ENCODE results near the gene CCL7.

Gene CCL7

GRCh38 chr17:34287875-34288274, 17.9 kb downstream of the CCL7 start:
- DNase-seq (ENCODE audit: low read depth in 2 of 2) = no peak

GRCh38 chr17:34290586-34290985, 20.6 kb downstream of the CCL7 start:
- DNase-seq (ENCODE audit: low read depth in 2 of 2) = no peak

DNA sequence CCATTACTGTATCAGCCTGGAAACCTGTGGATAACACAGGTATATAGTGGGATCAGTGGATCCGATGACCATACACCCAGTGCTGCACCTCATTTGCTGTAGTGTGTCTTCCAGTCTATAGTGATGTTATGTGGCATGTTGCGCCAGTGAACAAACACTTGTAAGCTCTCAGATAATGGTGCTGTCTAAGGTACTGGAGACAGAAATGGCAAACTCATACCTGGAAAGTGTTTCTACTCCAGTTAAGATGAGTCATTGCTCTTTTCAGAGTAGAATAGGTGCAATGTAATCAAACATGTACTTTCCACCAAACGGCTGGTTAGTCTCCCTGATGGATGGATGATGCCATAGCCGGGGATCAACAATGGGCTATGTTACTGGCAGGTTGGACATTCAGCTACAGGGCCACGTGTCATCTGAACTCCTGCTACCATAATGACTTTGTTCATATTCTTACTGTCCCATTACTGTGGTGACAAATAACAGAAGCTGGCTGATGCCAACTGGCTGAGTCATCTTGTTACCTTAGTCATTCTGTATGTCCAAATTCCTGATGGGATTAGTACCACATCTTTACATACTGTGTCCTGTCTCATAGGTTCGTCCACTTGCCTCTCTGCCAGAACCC, 21.8 kb downstream of the CCL7 start:
- no peak for DNase-seq (ENCODE audit: low read depth in 2 of 2)

DNA sequence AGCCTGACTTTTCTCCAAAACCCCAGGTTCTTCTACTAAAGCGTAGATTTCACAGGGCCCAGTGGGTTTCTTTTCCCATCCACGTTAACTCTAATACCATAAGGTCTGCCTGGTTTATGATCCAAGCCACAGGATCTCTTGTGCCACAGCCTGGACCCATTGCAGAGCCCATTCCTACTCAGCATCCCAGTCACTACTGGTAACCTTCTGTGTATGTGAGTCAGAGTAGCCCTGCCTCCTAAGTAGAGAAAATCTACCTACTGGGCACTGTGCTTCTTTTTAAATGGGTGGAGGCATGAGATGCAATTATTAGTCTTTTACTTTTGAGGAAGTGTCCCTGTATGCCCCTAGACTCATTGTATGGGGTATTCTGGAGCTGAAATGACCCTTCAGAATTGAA, 29.0 kb downstream of the CCL7 start:
- no peak for DNase-seq (ENCODE audit: low read depth in 2 of 2)

- DNase-seq (ENCODE audit: low read depth in 2 of 2) = no peak
Measured at GRCh38 chr17:34299956-34300577, 30.0 kb downstream of the CCL7 start.

- DNase-seq (ENCODE audit: low read depth in 2 of 2) = no peak
Measured at GRCh38 chr17:34300652-34301370, 30.8 kb downstream of the CCL7 start.

GRCh38 chr17:34301986-34302385, 32.0 kb downstream of the CCL7 start:
- no peak for DNase-seq (ENCODE audit: low read depth in 2 of 2)

- no peak for DNase-seq (ENCODE audit: low read depth in 2 of 2)
Measured at GRCh38 chr17:34302636-34303035, 32.6 kb downstream of the CCL7 start.

DNA sequence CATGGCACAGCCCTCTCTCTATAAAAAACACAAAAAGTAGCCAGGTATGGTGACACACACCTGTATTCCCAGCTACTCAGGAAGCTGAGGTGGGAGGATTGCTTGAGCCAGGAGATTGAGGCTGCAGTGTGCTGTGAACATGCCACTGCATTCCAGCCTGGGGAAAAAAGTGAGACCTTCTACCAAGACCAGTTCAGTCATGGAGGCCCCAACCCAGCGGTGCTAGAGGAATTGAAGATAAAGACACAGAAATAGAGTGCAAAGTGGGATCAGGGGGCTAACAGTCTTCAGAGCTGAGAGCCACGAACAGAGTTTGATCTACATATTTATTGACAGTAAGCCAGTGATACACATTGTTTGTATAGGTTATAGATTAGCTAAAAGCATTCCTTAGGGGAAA, 33.6 kb downstream of the CCL7 start:
- DNase-seq (ENCODE audit: low read depth in 2 of 2) = no peak

DNA sequence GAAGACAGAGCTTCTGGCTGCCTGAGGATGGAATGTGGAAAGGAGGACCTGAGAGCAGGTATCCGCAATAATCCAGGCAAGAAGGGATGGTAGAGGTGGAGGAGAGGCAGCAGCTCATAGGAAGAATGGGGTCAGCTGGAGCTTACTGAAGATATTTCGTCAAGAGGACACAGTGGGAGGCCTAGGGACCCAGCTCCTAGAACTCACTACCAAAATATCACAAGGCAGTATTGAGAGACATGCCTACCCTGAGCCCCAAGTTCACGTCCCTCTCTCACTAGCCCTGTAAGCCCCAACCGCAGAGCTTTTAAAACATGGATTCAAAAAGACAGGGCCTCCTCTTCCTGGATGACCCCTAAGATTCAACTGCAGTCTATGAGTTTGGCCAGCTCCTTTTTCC, 35.0 kb downstream of the CCL7 start:
- DNase-seq (ENCODE audit: low read depth in 2 of 2) = no peak

GRCh38 chr17:34305606-34306005, 35.6 kb downstream of the CCL7 start:
- no peak for DNase-seq (ENCODE audit: low read depth in 2 of 2)

DNA sequence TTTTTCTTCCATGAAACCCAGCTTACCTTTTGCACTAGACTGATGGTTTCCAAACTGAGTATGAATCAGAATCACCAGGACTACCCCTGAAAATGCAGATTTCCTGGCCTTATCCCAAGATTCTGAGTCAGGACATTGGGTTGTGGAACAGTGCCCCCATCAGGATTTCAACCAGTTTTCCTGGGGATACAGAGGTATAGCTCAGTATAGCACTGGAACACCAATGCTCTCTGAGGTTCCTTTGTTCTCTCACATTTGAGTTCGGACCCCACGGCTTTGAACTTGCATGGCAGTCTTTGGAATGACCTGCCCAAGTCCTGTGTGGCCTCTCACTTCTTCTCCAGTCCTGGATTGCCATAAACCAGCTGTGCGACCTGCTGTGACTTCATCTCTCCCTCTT, 36.4 kb downstream of the CCL7 start:
- no peak for DNase-seq (ENCODE audit: low read depth in 2 of 2)

GRCh38 chr17:34307110-34307509, 37.1 kb downstream of the CCL7 start:
- DNase-seq (ENCODE audit: low read depth in 2 of 2) = no peak

DNA sequence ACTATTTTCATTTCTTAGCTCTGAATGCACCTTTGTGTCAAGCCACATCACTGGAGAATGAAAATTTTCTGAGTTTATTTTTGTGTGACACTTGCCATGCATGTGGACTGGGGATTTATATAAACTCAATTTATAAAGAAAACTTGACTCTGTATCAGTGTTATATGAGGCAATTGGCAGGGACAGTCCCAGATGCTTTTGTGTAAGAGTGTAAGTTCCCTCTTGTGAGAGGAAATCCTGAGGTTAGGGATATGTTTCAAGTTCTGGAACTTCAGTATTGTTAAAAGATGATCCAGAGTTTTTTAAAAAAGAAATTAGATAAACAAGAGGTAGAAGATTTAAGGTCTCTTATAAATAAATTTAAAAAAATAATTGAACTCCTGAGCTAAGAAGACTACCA, 38.4 kb downstream of the CCL7 start:
- DNase-seq (ENCODE audit: low read depth in 2 of 2) = no peak

DNA sequence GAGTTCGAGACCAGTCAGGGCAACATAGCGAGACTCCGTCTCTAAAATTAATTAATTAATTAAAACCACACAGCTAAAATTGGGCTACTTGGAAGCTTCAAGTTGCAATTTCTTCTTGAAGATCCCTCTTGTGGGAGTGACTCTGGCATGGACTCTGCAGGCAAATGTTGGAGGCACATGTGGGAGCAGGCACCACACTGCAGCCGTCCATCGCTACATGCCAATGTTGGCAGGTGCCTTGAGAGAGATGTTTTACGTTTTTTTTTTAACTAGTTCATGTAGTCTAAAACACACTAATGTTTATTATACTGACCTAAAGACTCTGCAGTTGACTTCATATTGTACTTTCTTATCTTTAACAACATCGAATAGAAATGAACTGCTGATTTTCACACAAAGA, 41.3 kb downstream of the CCL7 start:
- DNase-seq (ENCODE audit: low read depth in 2 of 2) = no peak

DNA sequence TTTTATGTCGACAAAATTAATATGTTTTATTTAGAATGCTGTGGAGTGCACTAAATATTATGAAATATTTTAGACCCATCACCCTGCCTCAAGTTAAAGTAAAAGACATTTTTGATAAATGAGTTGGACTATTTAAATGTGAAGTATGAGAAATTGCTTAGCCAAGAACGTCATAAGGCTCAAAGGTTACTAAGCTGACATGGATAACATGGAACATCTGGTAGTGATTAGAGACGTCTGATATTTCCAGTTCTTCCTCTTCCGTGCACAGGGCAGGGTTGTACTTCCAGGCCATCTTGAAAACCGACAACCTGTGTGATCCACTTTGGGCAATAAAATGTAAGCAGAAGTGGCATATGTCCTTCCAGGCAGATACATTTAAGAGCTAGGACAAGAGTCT, 42.1 kb downstream of the CCL7 start:
- DNase-seq (ENCODE audit: low read depth in 2 of 2) = no peak

DNA sequence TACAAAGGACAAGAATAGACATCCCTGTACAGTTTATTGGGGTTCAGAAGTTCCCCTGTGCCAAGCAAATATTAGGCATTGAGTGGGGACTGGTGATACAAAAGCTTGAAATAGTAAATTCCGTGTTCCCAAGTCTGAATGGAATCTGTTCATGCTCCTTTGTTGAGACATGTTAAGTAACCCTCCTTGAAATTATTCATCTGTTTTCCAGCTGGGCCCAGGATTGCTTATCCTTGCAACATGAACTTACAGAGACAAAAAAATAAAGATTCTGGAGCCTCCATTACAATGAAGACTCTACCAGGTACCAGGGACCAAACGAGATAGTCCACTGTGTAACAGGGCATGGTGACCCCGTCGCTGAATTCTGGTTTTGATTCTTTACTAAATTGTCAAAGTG, 43.1 kb downstream of the CCL7 start:
- no peak for DNase-seq (ENCODE audit: low read depth in 2 of 2)

DNA sequence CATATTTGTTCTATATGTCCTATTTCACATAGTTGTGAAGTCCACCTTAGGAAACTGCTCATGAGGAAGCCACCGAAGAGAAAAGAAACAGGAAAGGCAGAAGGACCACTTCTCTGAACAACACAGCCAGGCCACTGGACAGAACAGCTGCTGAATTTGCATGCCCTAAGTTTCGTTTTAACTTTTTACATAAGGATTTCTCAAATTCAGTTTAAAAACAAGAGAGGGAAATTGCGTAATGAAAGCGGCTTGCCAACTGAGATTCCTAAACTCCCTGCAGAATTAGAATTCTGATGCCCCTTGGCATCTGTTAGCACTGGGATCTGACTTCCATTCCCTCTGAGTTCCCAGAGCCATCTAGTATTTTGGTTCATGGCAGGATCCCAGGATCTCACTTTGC, 44.3 kb downstream of the CCL7 start:
- DNase-seq (ENCODE audit: low read depth in 2 of 2) = no peak

GRCh38 chr17:34318474-34318873, 48.5 kb downstream of the CCL7 start:
- DNase-seq (ENCODE audit: low read depth in 2 of 2) = peak; percentile 5 to 8

DNA sequence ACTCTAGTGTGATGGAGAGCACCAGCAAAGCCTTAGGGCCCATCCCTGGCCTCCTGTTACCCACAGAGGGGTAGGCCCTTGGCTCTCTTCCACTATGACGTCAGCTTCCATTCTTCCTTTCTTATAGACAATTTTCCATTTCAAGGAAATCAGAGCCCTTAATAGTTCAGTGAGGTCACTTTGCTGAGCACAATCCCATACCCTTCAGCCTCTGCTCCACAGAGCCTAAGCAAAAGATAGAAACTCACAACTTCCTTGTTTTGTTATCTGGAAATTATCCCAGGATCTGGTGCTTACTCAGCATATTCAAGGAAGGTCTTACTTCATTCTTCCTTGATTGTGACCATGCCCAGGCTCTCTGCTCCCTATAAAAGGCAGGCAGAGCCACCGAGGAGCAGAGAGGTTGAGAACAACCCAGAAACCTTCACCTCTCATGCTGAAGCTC, 49.0 kb downstream of the CCL7 start, which contains the start of gene CCL8:
Gene CCL8 (plus strand): TSS at position 397 of the 445 bp plus-strand sequence. CDS start 67 bp downstream, outside the sequence.
- no peak for DNase-seq (ENCODE audit: low read depth in 2 of 2)
